ENCODE results near the gene DDX56. TPM values are rescaled to one million over a fixed set of nuclear protein-coding genes. Genes with fewer than 3 reads are reported as not detected.
"Not testable (repeated sequence)": the region's sequence is repeated elsewhere in the genome, so short reads cannot be mapped to it uniquely, and the experiment has no call there.

DDX56 gene
- total RNA-seq, 1 donor from 2014 or later: 79.6 TPM

DNA sequence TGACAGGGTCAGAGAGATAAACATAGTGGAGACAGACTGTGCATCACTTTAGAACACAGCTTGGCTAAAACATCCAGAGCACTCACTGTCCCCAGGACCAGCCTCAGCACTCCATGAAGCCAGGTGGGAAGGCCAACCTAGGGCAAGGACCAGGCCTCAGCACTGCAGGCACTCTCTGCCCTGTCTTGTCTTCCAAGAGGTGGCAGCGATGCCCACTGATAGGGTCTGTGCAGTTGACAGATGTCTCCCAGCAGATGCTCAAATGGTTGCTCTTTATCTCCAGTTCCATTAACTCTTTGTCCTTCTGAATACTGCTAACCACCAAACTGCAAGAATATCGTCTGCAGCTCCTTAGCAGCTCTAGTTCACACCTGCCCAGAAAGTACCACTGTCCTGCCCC is 9.1 kb downstream of the DDX56 start:
- no peak for DNase-seq (ENCODE audit: extremely low read depth, low read depth, low spot score)

- DNase-seq (ENCODE audit: extremely low read depth, low read depth, low spot score): no peak
Measured at GRCh38 chr7:44563171-44563679, 10.5 kb downstream of the DDX56 start.

- DNase-seq (ENCODE audit: extremely low read depth, low read depth, low spot score): not testable (repeated sequence)
Measured at GRCh38 chr7:44562622-44562962, 11.1 kb downstream of the DDX56 start.

DNA sequence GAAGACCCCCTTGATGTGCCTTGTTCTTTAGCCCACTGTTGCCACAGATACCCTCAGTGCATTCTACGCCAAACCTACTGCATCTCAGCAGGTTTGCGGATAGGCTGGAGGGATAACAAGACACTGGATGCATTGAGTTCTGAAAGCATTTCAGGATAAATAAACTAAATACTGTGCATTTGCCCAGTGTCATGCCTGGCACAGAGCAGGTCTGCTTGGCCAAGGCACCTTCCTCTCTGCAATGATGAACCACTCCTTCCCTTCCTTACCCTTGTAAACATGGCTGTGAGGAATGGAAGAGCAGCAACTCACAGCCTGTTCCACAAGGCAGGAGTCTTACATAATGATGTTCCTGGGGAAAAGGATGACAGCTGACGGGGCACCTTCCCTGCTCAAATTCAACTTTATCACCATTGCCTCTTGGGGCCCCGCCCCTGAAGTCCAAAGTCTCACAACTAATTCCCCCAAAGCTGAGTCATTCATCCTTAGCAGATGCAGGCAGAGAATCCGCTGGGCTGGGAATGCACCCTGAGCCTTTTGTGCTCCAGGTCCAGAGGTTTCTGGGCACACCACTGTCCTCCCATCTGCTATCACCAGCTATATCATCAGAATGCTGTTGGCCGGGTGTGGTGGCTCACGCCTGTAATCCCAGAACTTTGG is 11.6 kb downstream of the DDX56 start:
- no peak for DNase-seq (ENCODE audit: extremely low read depth, low read depth, low spot score)

DNA sequence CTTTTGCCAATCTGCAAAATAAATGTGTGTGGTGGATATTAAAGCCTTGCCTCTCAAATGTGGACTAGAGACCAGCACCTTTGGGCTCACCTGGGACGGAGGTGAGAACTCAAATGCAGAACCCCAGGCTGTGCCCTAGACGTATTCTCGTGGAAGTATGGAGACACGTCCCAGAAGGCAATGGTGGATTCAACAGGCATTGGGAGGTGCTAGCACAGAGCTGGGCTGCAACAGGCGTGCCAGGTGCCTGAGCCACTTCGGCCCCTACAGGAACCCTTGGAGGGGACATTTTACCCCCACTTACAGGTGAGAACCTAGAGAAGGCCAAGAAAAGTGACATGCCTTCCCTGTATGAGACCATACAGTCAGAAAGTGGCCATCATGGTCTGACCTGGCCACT is 12.2 kb downstream of the DDX56 start:
- no peak for DNase-seq (ENCODE audit: extremely low read depth, low read depth, low spot score)

- DNase-seq (ENCODE audit: extremely low read depth, low read depth, low spot score): no peak
Measured at GRCh38 chr7:44559485-44559884, 14.2 kb downstream of the DDX56 start.

- DNase-seq (ENCODE audit: extremely low read depth, low read depth, low spot score): no peak
Measured at GRCh38 chr7:44557485-44557884, 16.2 kb downstream of the DDX56 start.

- no peak for DNase-seq (ENCODE audit: extremely low read depth, low read depth, low spot score)
Measured at GRCh38 chr7:44555350-44555749, 18.4 kb downstream of the DDX56 start.

- not testable (repeated sequence) for DNase-seq (ENCODE audit: extremely low read depth, low read depth, low spot score)
Measured at GRCh38 chr7:44552473-44553005, 21.2 kb downstream of the DDX56 start.

- no peak for DNase-seq (ENCODE audit: extremely low read depth, low read depth, low spot score)
Measured at GRCh38 chr7:44549457-44549856, 24.3 kb downstream of the DDX56 start.

DNA sequence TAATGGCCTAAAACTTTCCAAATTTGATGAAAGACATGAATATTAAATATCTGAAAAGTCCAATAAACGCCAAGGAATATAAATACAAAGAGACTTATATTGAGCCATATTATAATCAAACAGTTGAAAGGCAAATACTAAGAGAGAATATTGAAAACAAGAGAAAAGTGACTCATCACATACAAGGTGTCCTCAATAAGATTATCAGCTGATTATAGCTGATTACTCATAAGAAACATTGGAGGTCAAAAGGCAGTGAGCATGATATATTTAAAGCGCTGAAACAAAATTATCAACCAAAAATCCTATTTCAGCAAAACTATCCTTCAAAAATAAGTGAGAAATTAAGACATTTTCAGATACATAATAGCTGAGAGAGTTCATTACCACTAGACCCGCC is 24.8 kb downstream of the DDX56 start:
- DNase-seq (ENCODE audit: extremely low read depth, low read depth, low spot score): no peak

DNA sequence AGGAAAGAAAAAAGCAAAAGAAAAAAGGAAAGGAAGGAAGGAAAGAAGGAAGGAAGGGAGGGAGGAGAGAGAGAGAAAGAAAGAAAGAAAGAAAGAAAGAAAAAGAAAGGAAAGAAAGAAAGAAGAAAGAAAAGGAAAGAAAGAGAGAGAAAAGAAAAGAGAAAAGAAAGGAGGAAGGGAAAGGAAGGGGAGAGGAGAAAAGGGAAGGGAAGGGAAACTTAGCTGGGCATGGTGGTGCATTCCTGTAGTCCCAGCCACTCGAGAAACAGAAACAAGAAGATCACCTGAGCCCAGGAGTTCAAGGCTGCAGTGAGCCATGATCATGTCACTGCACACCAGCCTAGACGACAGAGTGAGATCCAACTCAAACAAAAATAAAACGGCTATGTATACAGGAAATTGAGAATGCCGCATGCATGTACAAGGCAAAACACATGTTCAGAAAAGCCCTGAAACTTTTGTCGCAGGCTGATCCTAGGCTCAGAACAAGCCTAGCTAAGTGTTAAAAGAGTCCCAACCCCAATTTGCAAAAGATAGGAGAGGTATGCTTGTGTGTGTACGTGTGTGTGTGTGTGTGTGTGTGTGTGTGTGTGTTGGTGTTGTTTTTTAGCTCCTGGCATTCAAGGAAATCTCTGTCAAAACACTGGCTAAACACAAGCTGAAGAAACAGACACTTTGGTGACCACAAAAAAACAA is 26.0 kb downstream of the DDX56 start:
- no peak for DNase-seq (ENCODE audit: extremely low read depth, low read depth, low spot score)

DNA sequence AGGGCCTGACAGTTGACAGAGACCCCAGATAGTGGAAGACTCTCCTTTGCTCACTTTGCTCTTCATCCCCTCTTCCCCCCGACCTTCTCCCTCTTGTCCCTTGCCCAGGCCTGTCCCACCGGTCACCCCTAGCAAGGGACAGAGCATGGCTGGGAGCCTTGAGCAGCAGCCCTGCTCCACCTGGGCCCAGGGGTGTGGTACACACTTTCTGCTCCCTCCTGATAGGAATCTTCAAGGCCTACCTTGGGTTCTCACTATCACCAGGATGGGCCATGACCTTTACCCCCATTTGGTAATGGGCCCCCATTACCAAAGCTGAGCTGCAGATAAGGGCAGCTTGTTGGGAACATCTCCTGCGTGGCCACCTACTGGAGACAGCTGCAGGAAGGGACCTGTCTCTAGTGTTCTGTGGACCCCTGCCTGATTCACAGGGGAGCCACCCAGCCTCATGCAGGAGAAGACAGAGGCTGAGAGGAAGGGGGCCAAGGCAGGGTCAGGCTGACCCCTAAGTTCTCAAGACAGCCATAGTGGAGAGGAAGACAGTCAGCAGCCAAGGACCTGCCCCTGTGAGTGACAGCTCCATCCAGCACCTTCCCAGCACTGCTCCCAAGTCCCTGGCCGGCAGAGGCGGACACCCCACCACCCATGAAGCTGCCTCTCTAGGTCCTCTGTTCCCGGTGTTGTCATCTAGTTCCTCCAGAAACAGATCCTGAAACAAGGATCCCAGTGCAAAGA is 31.7 kb downstream of the DDX56 start:
- DNase-seq (ENCODE audit: extremely low read depth, low read depth, low spot score): no peak

DNA sequence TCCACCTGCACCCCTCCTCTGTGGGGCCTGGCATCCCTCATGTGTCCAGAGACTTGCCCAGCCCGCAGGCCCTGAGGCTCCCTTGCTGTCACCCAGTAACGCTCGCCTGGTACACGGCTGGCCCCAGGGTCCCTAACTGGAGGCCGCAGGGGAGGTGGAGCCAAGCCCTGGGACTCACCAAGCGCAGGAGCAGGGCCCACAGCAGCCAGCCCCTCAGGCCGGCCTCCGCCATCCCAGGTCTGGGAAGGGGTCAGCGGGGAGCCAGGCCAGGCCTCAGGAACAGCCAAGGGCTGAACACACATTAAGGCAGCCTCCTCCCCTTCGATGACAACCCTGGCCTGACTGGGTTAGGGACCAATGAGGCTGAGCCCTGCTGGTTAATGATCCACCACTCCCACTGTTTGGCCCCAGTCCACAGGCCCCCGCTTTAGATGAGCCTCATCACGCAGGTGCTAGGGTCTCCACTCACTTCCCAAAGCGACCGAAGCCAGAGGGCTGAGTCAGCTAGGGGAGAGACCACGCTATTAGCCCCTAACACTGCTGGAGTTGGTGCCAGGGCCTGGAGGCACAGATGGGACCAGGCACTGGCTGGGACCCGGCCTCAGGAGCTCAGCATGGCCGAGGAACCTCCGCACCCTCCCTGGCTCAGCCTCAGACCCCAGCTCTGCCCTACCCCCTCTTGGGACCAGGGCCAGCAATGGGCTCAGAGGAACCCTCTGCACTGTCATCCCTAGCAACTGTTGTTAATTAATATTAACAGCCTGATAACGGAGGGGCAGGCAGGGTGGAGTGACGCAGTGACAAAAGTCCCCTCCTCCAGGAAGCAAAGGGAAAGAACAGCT is 32.5 kb downstream of the DDX56 start, which contains the start of gene NPC1L1:
NPC1L1 (minus strand) TSS at position 303 of the 842 bp plus-strand sequence; CDS start at position 232, 71 bp downstream.
- no peak for DNase-seq (ENCODE audit: extremely low read depth, low read depth, low spot score)

- DNase-seq (ENCODE audit: extremely low read depth, low read depth, low spot score): no peak
Measured at GRCh38 chr7:44540592-44541027, 33.1 kb downstream of the DDX56 start.

DNA sequence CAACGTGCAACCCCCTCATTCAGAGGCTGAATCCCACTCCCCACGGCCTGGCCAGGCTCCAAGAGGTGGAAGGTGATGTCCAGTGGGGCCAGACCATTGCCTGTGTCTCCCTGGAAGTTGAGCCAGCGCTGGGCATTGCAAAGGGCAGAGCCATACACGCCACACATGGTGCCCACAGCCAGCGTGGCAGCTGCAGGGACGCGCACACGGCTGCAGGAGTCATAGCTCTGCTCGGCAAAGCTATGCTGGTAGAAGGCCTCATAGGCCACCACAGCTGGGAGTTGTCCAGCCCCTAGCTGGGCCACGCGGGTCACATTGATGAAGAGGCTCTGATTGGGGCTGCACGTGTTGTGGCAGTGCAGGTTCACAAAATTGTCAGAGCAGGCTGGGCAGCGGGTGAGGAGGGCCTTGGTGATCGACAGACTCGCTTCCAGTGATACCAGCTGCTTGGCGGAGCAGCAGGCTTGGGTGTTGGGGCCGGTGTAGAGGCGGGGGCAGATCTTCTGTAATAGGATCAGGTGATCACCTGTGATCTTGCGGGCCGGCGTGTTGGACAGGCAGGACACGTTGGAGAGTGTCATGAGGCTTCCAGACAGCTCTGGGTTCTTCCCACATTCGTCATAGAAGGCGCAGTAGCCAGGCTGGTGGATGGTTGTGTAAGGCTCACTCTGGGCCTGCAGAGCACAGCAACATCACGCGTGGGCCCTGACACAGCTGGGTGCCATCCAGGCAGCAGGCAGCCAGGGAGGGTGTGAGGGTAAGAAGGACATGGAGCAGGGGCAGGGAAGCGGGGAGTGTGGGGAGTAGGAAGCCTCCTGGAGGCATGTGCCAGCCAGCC is 33.8 kb downstream of the DDX56 start:
- DNase-seq (ENCODE audit: extremely low read depth, low read depth, low spot score): no peak

DNA sequence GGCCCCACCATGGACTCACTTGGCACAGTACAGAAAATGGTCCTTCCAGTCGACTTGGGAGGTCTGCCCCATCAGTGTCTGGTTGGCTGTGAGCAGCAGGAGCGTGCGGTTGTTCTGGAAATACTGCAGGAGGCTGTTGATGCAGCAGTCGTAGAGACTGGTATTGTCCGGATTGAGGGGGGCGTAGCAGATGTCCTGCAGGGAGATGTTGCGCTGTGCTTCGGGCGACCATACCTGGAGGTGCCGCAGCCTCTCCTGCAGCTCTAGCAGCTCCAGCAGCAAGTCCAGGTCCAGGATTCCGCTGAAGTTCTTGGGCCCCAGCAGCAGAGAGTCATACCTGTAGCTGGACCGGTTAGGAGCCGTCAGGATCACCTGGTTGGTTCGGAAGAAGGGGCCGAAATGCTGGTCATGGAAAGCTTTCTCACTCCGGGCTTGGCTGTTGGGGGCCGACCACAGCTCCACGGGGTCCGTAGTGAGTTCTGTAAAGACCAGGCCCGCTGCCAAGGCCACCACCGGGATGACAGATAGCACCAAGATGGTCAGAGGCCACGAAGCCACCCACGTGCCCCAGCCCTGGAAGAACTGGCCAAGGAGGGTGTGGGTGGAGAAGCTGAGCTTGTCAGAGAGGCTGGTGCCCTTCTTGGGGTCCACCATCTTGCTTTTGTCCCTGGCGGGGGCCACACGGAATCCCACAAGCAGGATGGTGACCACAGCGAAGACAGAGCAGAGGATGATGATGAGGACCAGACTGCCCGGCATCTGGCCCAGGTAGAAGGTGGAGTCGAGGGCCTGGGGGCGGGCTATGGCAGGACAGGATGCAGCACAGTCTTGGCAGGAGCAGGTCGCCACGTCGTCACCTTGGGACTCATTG is 34.7 kb downstream of the DDX56 start:
- no peak for DNase-seq (ENCODE audit: extremely low read depth, low read depth, low spot score)

DNA sequence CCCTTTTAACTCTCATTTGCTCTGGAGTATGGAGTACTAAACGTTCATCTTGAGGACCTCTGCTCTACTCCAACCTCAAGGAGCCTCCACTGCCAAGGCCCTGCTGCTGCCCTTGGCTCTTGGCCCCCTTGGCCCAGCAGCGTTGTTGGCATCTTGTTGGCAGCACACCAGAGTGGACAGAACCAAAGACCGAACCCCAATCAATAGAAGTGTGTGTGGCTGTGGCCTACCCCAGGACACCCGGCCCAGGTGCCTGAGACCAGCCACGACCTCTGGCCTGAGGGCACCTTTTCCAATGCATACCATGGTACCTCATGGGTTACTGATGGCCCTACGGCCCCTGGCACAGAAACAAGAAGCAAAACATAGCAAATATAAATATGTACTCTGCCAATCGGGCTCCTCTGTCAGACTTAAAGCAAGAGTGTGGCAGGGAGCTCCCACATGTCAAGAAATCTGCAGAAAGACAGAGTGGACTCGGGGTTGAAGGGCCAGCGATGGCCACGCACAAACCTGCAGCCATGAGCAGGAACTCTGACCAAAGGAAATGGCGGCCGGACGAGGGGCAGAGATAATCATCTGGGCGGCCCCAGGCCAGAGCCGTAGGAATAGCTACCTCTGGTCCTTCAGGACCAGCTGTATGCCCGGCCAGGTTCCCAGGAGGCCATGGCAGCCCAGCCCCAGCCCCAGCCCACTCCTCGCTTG is 35.5 kb downstream of the DDX56 start:
- DNase-seq (ENCODE audit: extremely low read depth, low read depth, low spot score): no peak
